ENCODE results near the gene SCN3A.

Gene SCN3A

GRCh38 chr2:165109915-165110314 is 93.9 kb downstream of the SCN3A start:
- DNase-seq = no peak

DNA sequence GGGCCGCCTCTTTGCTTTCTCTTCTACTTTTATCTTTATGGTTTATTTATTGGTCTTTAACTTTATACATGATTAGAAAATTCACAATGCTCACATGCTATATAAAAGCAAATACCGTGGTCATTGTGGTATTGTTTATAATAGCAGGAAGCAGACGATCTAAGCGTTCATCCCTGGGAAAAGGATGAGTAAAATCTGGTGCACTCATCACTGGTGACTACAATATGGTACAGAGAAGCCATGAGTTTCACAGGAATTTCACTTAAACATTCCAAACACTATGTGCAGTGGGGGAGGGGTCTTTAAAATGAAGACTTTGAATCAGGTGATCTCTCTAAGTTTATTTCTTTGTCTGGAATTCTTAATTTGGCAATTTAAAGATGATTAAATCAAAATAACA is 97.9 kb downstream of the SCN3A start:
- DNase-seq = no peak

GRCh38 chr2:165087933-165088901 is 115.6 kb downstream of the SCN3A start:
- no peak for DNase-seq

- no peak for DNase-seq
These were observed 117.5 kb downstream of the SCN3A start for GRCh38 chr2:165086337-165086736.

- DNase-seq = no peak
These were observed 120.5 kb downstream of the SCN3A start for GRCh38 chr2:165083326-165083725.

DNA sequence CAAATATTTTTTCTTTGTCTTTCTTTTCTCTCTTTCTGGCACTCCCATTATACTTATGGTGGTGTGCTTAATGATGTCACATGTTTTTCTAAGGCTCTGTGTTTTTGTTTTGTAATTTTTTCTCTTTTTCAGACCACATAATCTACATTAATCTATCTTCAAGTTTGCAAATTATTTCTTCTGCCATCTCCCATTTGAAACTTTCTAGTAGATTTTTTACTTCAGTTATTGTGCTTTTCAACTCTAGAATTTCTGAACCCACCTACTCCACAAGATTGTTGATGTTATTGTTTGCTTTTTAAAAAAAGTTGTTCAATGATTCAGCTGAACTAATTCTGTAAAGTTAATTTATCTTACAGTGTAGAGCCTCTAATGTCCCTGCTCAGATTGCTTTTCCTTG is 121.4 kb downstream of the SCN3A start:
- no peak for DNase-seq

GRCh38 chr2:165081276-165081675 is 122.6 kb downstream of the SCN3A start:
- DNase-seq = no peak

GRCh38 chr2:165079432-165079831 is 124.4 kb downstream of the SCN3A start:
- DNase-seq = no peak

DNA sequence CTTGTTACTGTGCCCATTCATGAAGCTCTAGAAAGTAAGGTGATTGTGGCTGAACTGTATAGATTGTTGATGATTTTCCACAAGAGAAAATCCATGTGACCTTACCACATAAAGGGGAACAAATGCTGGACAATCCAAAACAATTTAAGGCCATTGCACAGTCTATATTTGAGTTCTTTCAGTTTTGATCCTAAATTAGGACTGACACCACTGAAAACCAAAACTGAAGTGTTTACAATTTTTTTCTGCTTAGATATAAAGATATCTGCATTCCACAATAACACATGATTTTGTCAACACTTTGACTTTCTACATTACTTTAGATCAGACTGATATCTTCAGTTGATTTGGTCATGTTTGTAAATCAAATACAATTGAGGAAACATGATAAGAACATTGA is 124.9 kb downstream of the SCN3A start:
- DNase-seq = no peak

GRCh38 chr2:165074884-165075283 is 129.0 kb downstream of the SCN3A start:
- DNase-seq = no peak

GRCh38 chr2:165074323-165074722 is 129.5 kb downstream of the SCN3A start:
- no peak for DNase-seq

GRCh38 chr2:165070076-165070475 is 133.8 kb downstream of the SCN3A start:
- peak; percentile 28 for DNase-seq

DNA sequence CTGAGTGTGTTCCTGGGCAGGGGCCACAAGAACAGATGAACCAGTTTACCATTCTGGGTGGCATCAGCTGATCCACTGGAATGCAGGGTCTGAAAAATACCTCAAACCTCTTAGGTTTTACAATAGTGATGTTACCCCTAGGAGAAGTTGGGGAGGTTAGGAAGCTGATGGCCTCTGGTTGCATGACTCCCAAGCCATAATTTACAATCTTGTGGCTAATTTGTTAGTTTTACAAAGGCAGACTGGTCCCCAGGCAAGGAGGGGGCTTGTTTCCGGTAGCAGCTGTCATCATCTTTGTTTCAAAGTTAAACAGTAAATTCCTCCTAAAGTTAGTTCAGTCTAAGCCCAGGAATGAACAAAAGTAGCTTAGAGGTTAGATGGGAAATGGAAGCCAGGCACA is 134.7 kb downstream of the SCN3A start:
- DNase-seq = no peak

- no peak for DNase-seq
These were observed 135.4 kb downstream of the SCN3A start for GRCh38 chr2:165068487-165068757.

GRCh38 chr2:165067643-165068486 is 136.0 kb downstream of the SCN3A start:
- peak; percentile 91 for DNase-seq

DNA sequence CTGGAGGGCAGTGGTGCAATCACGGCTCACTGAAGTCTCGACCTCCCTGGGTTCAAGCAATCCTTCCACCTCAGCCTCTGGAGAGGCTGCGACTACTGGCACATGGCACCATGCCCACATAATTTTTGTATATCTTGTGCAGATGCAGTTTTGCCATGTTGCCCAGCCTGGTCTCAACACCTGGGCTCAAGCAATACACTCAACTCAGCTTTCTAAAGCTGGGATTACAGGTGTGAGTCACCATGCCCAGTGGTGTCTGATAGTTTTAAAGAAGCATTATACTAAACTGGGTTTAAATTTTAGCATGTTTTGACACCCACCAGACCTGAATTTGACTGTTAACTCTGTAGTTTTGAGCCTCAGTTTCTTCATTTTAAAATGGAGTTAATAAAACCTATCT is 139.1 kb downstream of the SCN3A start:
- no peak for DNase-seq

- DNase-seq = no peak
These were observed 143.4 kb downstream of the SCN3A start for GRCh38 chr2:165060411-165060810.

GRCh38 chr2:165058476-165059265 is 145.2 kb downstream of the SCN3A start:
- DNase-seq = no peak

DNA sequence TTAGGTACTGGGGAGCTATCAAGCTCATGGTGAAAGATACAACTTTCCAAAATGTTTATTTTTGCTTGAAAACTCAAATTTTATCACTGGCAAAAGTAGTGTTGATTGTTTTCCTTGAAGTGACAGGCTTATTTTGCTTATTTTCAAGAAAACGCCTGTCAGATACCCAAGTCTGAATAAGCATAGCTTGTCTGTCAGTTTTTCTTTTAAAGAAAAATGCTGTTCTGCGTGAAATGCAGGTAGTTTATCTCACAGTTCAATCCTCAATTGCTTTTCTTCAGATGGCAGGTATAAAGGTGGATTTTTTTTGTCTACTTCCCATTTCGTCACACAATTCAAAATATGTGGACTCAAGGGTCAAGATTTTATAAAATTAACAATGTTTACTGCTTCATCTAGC is 145.9 kb downstream of the SCN3A start:
- no peak for DNase-seq

DNA sequence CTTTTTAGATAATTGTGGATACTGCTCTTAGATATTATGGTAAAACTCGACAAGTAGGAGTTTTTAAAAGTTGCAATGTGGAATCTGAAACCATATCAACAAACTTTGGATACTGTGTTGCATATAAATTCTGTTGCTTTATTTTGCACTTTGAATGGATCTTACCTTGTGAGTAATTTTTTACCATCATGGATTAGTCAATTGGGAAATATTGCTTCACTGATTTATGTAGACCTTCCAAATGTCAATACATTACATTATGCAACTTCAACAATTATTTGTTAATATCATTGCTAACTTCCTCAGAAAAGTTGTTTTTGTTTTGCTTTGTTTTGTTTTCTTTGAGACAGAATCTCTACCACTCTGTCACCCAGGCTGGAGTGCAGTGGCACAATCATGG is 146.5 kb downstream of the SCN3A start:
- DNase-seq = no peak

GRCh38 chr2:165056564-165056963 is 147.3 kb downstream of the SCN3A start:
- peak; percentile 47 for DNase-seq

GRCh38 chr2:165055082-165055851 is 148.6 kb downstream of the SCN3A start:
- peak; percentile 52 for DNase-seq

Measured in retina (tissue), 1 donor.